SK-N-MC (cell line): Measurements from ENCODE around the gene BGLAP.

Experiments
- EZH2 ChIP-seq: fragments of 200-600 bp; sonication (generic); IDR thresholded peaks from one replicate; pipeline ENCODE4 v1.6.1; 2017; ENCODE audit warnings: antibody characterized with exemption
- POLR2AphosphoS5 ChIP-seq: IDR thresholded peaks from 2 replicates; pipeline ENCODE4 v1.6.1; 2012; ENCODE audit warnings: mild to moderate bottlenecking, low read depth, low read length, borderline replicate concordance

DNA sequence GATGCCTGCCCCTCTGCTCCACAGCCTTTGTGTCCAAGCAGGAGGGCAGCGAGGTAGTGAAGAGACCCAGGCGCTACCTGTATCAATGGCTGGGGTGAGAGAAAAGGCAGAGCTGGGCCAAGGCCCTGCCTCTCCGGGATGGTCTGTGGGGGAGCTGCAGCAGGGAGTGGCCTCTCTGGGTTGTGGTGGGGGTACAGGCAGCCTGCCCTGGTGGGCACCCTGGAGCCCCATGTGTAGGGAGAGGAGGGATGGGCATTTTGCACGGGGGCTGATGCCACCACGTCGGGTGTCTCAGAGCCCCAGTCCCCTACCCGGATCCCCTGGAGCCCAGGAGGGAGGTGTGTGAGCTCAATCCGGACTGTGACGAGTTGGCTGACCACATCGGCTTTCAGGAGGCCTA lies 754 bp downstream of the BGLAP start:
- TF ChIP-seq EZH2 (no peak), POLR2AphosphoS5 (no peak)
